Endothelial cell of umbilical vein (primary cell): ENCODE data around the gene COL8A1.

ENCODE experiments used
- CTCF ChIP-seq, 2 donors: IDR thresholded peaks; 1 replicate in 1 of 2; 2 replicates in 1 of 2; pipeline ENCODE4 v1.5.1; 2011; ENCODE audit warnings: low read length in 2 of 2, mild to moderate bottlenecking in 2 of 2, moderate library complexity in 2 of 2, control low read depth in 1 of 2, inconsistent platforms in 1 of 2, low read depth in 1 of 2; ENCODE audit not compliant: insufficient read depth in 1 of 2; ENCODE audit errors: extremely low read depth in 1 of 2
- EZH2 ChIP-seq: IDR thresholded peaks from 2 replicates; pipeline ENCODE4 v1.6.1; 2012; ENCODE audit warnings: borderline replicate concordance, low read depth, mild to moderate bottlenecking, moderate library complexity, low read length, inconsistent platforms; ENCODE audit not compliant: severe bottlenecking
- JUN ChIP-seq: IDR thresholded peaks from 2 replicates; pipeline ENCODE4 v1.6.1; 2011; ENCODE audit warnings: borderline replicate concordance, low read depth; ENCODE audit not compliant: insufficient read length, insufficient read depth
- MAX ChIP-seq: IDR thresholded peaks from 2 replicates; pipeline ENCODE4 v1.6.1; 2011; ENCODE audit not compliant: insufficient read depth, insufficient read length
- MYC ChIP-seq: IDR thresholded peaks from one replicate; pipeline ENCODE4 v1.6.1; 2011; ENCODE audit warnings: mild to moderate bottlenecking, low read depth, low read length
- POLR2A ChIP-seq: IDR thresholded peaks from 2 replicates; pipeline ENCODE4 v1.6.1; 2012; ENCODE audit warnings: low read depth, mild to moderate bottlenecking, control low read depth, low read length
- POLR2AphosphoS5 ChIP-seq: IDR thresholded peaks from 2 replicates; pipeline ENCODE4 v1.6.1; 2012; ENCODE audit warnings: low read depth, mild to moderate bottlenecking, control low read depth, low read length, moderate library complexity; ENCODE audit not compliant: insufficient read depth

GRCh38 chr3:99724276-99724675 lies 85.9 kb downstream of the COL8A1 start:
- TF ChIP-seq POLR2AphosphoS5 = no peak
- no peak for TF ChIP-seq CTCF (IDR thresholded peaks at IDR 0.05; ENCODE audit: extremely low read depth in 1 of 2, insufficient read depth in 1 of 2, low read depth in 1 of 2, low read length in 2 of 2)
- TF ChIP-seq POLR2A = peak; percentile 54
- TF ChIP-seq EZH2 = no peak
- TF ChIP-seq MAX = no peak
- no peak for TF ChIP-seq MYC
- TF ChIP-seq JUN = no peak
